Glutamatergic neuron (in vitro differentiated cells): ENCODE measurements around the gene ANO3. TPM values are rescaled to one million over a fixed set of nuclear protein-coding genes. Genes with fewer than 3 reads are reported as not detected.

Source experiments
- DNase-seq: peaks from one replicate; pipeline ENCODE4 v3.0.0; 2022
- H3K27ac Mint-ChIP-seq: one replicate; pipeline ENCODE4 v1.8.0; 2020; ENCODE audit warnings: mild to moderate bottlenecking, mixed read lengths, inconsistent platforms; ENCODE audit not compliant: unreplicated experiment
- H3K27me3 Mint-ChIP-seq: one replicate; pipeline ENCODE4 v1.8.0; 2020; ENCODE audit warnings: mild to moderate bottlenecking, moderate library complexity, mixed read lengths, inconsistent platforms; ENCODE audit not compliant: unreplicated experiment
- H3K36me3 Mint-ChIP-seq: one replicate; pipeline ENCODE4 v1.8.0; 2020; ENCODE audit warnings: mild to moderate bottlenecking, mixed read lengths, inconsistent platforms; ENCODE audit not compliant: unreplicated experiment
- H3K4me1 Mint-ChIP-seq: one replicate; pipeline ENCODE4 v1.8.0; 2020; ENCODE audit warnings: mild to moderate bottlenecking, low read depth, mixed read lengths, inconsistent platforms; ENCODE audit not compliant: unreplicated experiment
- H3K4me3 Mint-ChIP-seq: one replicate; pipeline ENCODE4 v1.8.0; 2020; ENCODE audit warnings: mild to moderate bottlenecking, mixed read lengths, inconsistent platforms; ENCODE audit not compliant: unreplicated experiment
- H3K9me3 Mint-ChIP-seq: one replicate; pipeline ENCODE4 v1.8.0; 2020; ENCODE audit warnings: mild to moderate bottlenecking, moderate library complexity, mixed read lengths, inconsistent platforms; ENCODE audit not compliant: unreplicated experiment
- CTCF ChIP-seq: fragments of 200-600 bp; sonication (generic); IDR thresholded peaks from one replicate; pipeline ENCODE4 v1.5.0; 2021; ENCODE audit not compliant: partially characterized antibody, unreplicated experiment
- total RNA-seq: library from RNA; stranded (reverse); fragmentation: NEBNext Ultra II Directional; extraction: Animal tissue kit (Norgen Biotek cat#: 25700); gene quantifications from one replicate; pipeline ENCODE4 v1.2.1, GENCODE V29; 2021; ENCODE audit not compliant: unreplicated experiment

ANO3 gene
- total RNA-seq, 1 donor from 2014 or later = 12.8 TPM

- H3K4me1 Mint-ChIP-seq = peaks cover 2% of the 10 kb centered on the region
- no peaks in the 10 kb centered on the region for H3K27me3 Mint-ChIP-seq
- no peak overlapping the region for H3K27ac Mint-ChIP-seq
- H3K9me3 Mint-ChIP-seq = no peaks in the 10 kb centered on the region
- no peak for DNase-seq
- H3K4me3 Mint-ChIP-seq = no peak overlapping the region
- TF ChIP-seq CTCF = no peak
- H3K36me3 Mint-ChIP-seq = no peaks in the 10 kb centered on the region
Measured at GRCh38 chr11:26348776-26349175, 16.8 kb downstream of the ANO3 start.

- Mint-ChIP-seq H3K27ac (no peak overlapping the region), H3K36me3 (no peaks in the 10 kb centered on the region), H3K4me3 (no peak overlapping the region), H3K27me3 (no peaks in the 10 kb centered on the region), H3K4me1 (peaks cover under 1% of the 10 kb centered on the region), H3K9me3 (no peaks in the 10 kb centered on the region)
- DNase-seq = no peak
- no peak for TF ChIP-seq CTCF
Measured at GRCh38 chr11:26350002-26350401, 18.1 kb downstream of the ANO3 start.

- H3K4me1 Mint-ChIP-seq = no peaks in the 10 kb centered on the region
- H3K27ac Mint-ChIP-seq = no peak overlapping the region
- H3K36me3 Mint-ChIP-seq = no peaks in the 10 kb centered on the region
- TF ChIP-seq CTCF = no peak
- DNase-seq = no peak
- no peaks in the 10 kb centered on the region for H3K9me3 Mint-ChIP-seq
- H3K4me3 Mint-ChIP-seq = no peak overlapping the region
- H3K27me3 Mint-ChIP-seq = peaks cover 2% of the 10 kb centered on the region
Measured at GRCh38 chr11:26353010-26353409, 21.1 kb downstream of the ANO3 start.

GRCh38 chr11:26359055-26359454 lies 27.1 kb downstream of the ANO3 start:
- Mint-ChIP-seq H3K4me3 (no peak overlapping the region), H3K9me3 (no peaks in the 10 kb centered on the region), H3K27ac (no peak overlapping the region), H3K4me1 (peaks cover 1% of the 10 kb centered on the region), H3K36me3 (peaks cover 5% of the 10 kb centered on the region), H3K27me3 (peaks cover 2% of the 10 kb centered on the region)
- no peak for DNase-seq
- TF ChIP-seq CTCF = no peak

- H3K36me3 Mint-ChIP-seq = peaks cover 19% of the 10 kb centered on the region
- DNase-seq = no peak
- H3K27me3 Mint-ChIP-seq = no peaks in the 10 kb centered on the region
- peaks cover 7% of the 10 kb centered on the region for H3K9me3 Mint-ChIP-seq
- no peak overlapping the region for H3K4me3 Mint-ChIP-seq
- no peak for TF ChIP-seq CTCF
- H3K4me1 Mint-ChIP-seq = peaks cover 1% of the 10 kb centered on the region
- no peak overlapping the region for H3K27ac Mint-ChIP-seq
Measured at GRCh38 chr11:26365284-26365683, 33.4 kb downstream of the ANO3 start.
